SK-N-SH (cell line): ENCODE results near the gene EEFSEC. TPM values are rescaled to one million over a fixed set of nuclear protein-coding genes. Genes with fewer than 3 reads are reported as not detected.

Experiments
- CTCF ChIA-PET: fragments of 300-600, 350-600 bp; formaldehyde crosslinking; extraction: SDS; loops from one replicate; lab custom pipeline; 2021; lab: Yijun Ruan, JAX
- POLR2A ChIA-PET: fragments of 350-600 bp; sonication (Branson Sonifier 250); formaldehyde crosslinking; extraction: SDS; loops from one replicate; lab custom pipeline; 2020; ENCODE audit warnings: antibody characterized with exemption, inconsistent platforms; lab: Yijun Ruan, JAX
- DNase-seq: peaks from one replicate; pipeline ENCODE4 v3.0.0; 2012
- H2AFZ ChIP-seq: fragments of 200-600 bp; sonication (generic); 2 replicates; pipeline ENCODE4 v1.8.1; 2016; ENCODE audit warnings: antibody characterized with exemption, mild to moderate bottlenecking, low read depth
- H3F3A ChIP-seq: fragments of 200-600 bp; sonication (generic); replicated peaks from 2 replicates; pipeline ENCODE3; 2016; ENCODE audit warnings: antibody characterized with exemption, mild to moderate bottlenecking; ENCODE audit not compliant: insufficient read depth
- H3K27ac ChIP-seq, 2 experiments: fragments of 200-500 bp in 1 of 2; fragments of 200-600 bp in 1 of 2; sonication (Bioruptor generic) in 1 of 2; sonication (generic), shearing (Covaris generic) in 1 of 2; 2 replicates each; pipeline versions ENCODE4 v1.5.1 to v1.6.1; 2014 to 2016; ENCODE audit warnings: low read depth in 2 of 2, inconsistent platforms in 1 of 2, low read length in 1 of 2, mild to moderate bottlenecking in 1 of 2, mixed read lengths in 1 of 2
- H3K27me3 ChIP-seq: fragments of 200-600 bp; sonication (generic), shearing (Covaris generic); 2 replicates; pipeline ENCODE4 v1.6.1; 2016; ENCODE audit warnings: mixed run types; ENCODE audit not compliant: insufficient read depth
- H3K36me3 ChIP-seq, 2 experiments: fragments of 200-500 bp in 1 of 2; fragments of 200-600 bp in 1 of 2; sonication (Bioruptor generic) in 1 of 2; sonication (generic) in 1 of 2; replicated peaks in 1 of 2; 2 replicates each; pipeline versions ENCODE3 to v1.5.1; 2014 to 2016; ENCODE audit warnings: low read length in 1 of 2, mild to moderate bottlenecking in 1 of 2; ENCODE audit not compliant: insufficient read depth in 2 of 2, control insufficient read depth in 1 of 2
- H3K4me1 ChIP-seq, 2 experiments: fragments of 200-500 bp in 1 of 2; fragments of 200-600 bp in 1 of 2; sonication (Bioruptor generic) in 1 of 2; sonication (generic), shearing (Covaris generic) in 1 of 2; 2 replicates each; pipeline versions ENCODE4 v1.5.1 to v1.6.1; 2014 to 2016; ENCODE audit warnings: low read depth in 1 of 2, low read length in 1 of 2, mixed run types in 1 of 2; ENCODE audit not compliant: insufficient read depth in 2 of 2, control insufficient read depth in 1 of 2
- H3K4me2 ChIP-seq: fragments of 200-600 bp; sonication (generic), shearing (Covaris generic); 2 replicates; pipeline ENCODE4 v1.6.1; 2017; ENCODE audit warnings: mixed run types
- H3K4me3 ChIP-seq, 2 experiments: fragments of 200-500 bp in 1 of 2; fragments of 200-600 bp in 1 of 2; sonication (Bioruptor generic) in 1 of 2; sonication (generic), shearing (Covaris generic) in 1 of 2; 2 replicates each; pipeline versions ENCODE4 v1.5.1 to v1.8.1; 2014 to 2016; ENCODE audit warnings: low read depth in 2 of 2, inconsistent platforms in 1 of 2, low read length in 1 of 2, mild to moderate bottlenecking in 1 of 2, mixed read lengths in 1 of 2, moderate library complexity in 1 of 2
- H3K79me2 ChIP-seq: fragments of 200-600 bp; sonication (generic); 2 replicates; pipeline ENCODE4 v1.8.1; 2017; ENCODE audit warnings: mild to moderate bottlenecking; ENCODE audit not compliant: insufficient read depth
- H3K9ac ChIP-seq: fragments of 200-600 bp; sonication (generic); 2 replicates; pipeline ENCODE4 v1.6.1; 2017; ENCODE audit warnings: mixed run types
- H3K9me2 ChIP-seq: fragments of 200-600 bp; sonication (generic); 2 replicates; pipeline ENCODE4 v1.6.1; 2017; ENCODE audit warnings: mixed run types
- H3K9me3 ChIP-seq: fragments of 200-600 bp; sonication (generic); 2 replicates; pipeline ENCODE4 v1.6.1; 2017; ENCODE audit warnings: mixed run types, mild to moderate bottlenecking, moderate library complexity
- H4K20me1 ChIP-seq: fragments of 200-600 bp; sonication (generic); 2 replicates; pipeline ENCODE4 v1.6.1; 2017; ENCODE audit warnings: mild to moderate bottlenecking, mixed run types; ENCODE audit not compliant: insufficient read depth
- FOXJ3 ChIP-seq: sonication (generic); formaldehyde crosslinking; IDR thresholded peaks from 2 replicates; pipeline ENCODE4 v1.5.1; 2020; ENCODE audit warnings: mild to moderate bottlenecking, missing genetic modification reagents
- FOXM1 ChIP-seq: IDR thresholded peaks from 2 replicates; pipeline ENCODE4 v1.4.0; 2012; ENCODE audit warnings: low read depth, mild to moderate bottlenecking
- GABPA ChIP-seq: IDR thresholded peaks from 2 replicates; pipeline ENCODE4 v1.4.0; 2012; ENCODE audit warnings: low read depth, mild to moderate bottlenecking
- MXI1 ChIP-seq: IDR thresholded peaks from 2 replicates; pipeline ENCODE4 v1.6.1; 2012; ENCODE audit warnings: mild to moderate bottlenecking, low read depth, low read length, improper control_type of control experiment
- NRF1 ChIP-seq: IDR thresholded peaks from 2 replicates; pipeline ENCODE4 v1.6.1; 2012; ENCODE audit warnings: low read depth, mild to moderate bottlenecking, low read length
- RFX5 ChIP-seq: IDR thresholded peaks from 2 replicates; pipeline ENCODE4 v1.6.1; 2012; ENCODE audit warnings: mild to moderate bottlenecking, improper control_type of control experiment, low read length
- SIN3A ChIP-seq: IDR thresholded peaks from 2 replicates; pipeline ENCODE4 v1.6.1; 2012; ENCODE audit warnings: low read depth, mild to moderate bottlenecking, low read length, moderate library complexity, borderline replicate concordance
- TCF12 ChIP-seq: IDR thresholded peaks from 2 replicates; pipeline ENCODE4 v1.4.0; 2012
- WGBS: methylation state at CpG from one replicate; pipeline ENCODE4 v1.1.6; 2017; ENCODE audit warnings: low lambda C conversion rate; 5-methylcytosine and 5-hydroxymethylcytosine counted together
- polyA plus RNA-seq, 3 experiments: library from polyadenylated mRNA; depleted of rRNA; stranded (reverse); fragments of >200 nt; gene quantifications; 2 replicates each; pipeline ENCODE4 v1.2.3, GENCODE V29; 2012
- TF ChIP-seq, protein P1 (sequence below): IDR thresholded peaks from 2 replicates; pipeline ENCODE4 v1.4.0; 2012; ENCODE audit warnings: low read depth, borderline replicate concordance
- TF ChIP-seq, protein P2 (sequence below): fragments of 150-350 bp; IDR thresholded peaks from 2 replicates; pipeline ENCODE4 v1.6.1; 2017; ENCODE audit warnings: antibody characterized with exemption, low read length, low read depth, borderline replicate concordance
- TF ChIP-seq, protein P3 (sequence below): fragments of 150-350 bp; IDR thresholded peaks from 2 replicates; pipeline ENCODE4 v1.6.1; 2016; ENCODE audit warnings: mild to moderate bottlenecking, low read depth, low read length
- TF ChIP-seq, protein P4 (sequence below): IDR thresholded peaks from 2 replicates; pipeline ENCODE4; 2012

The EEFSEC gene
- polyA plus RNA-seq, 1 of the 3 experiments (the other 2 are of a cell fraction): 12.4 TPM

DNA sequence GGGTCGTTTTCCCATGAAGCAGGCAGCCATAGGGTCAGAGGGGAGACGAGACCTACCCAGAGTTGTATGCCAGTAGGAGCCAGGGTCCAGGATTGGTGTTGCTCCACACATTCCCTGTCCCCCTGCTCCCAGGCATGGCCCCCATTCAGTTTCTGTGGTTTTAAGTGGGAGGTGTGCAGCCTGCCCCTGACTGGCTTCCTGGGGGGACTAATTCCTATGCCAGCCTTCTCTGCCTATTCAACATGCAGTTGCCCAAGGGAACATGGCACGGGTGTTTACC lies 126.3 kb downstream of the EEFSEC start:
- H2AFZ ChIP-seq: no peak overlapping the region

DNA sequence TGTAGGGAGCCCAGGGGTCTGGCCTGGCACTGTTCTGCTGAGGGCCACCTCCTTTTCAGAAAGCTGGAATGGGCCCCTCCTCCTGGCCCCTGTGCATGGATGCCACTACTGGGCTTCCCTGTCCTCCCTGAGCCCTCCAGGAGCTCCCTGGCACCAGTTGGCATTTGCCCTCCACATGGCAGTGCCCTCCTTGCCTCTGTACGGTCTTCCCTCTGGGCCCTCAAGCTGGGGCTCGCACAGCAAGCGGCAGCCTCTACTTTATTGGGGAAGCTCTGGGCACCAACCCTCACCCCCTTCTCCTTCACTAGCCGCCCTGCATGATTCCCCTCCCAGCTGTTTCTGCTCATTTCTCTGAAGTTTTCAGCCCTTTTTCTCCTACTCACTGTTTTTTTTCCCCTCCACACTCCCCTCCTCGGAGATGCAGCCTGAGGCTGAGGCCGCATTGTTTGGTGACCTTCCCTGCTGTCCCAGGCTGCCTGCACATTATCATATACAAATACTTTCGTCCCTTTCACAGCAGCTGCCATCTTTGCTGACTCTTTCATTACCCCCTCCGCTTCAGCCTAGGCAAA lies 127.3 kb downstream of the EEFSEC start:
- POLR2A ChIA-PET: no interaction called here

More for the DNA sequence above, 126.3 kb downstream of the EEFSEC start:
- Histone ChIP-seq H3K27me3 (no peaks in the 10 kb centered on the region), H3K9ac (no peak overlapping the region), H3K4me2 (peak overlapping the region; percentile 75), H3K79me2 (no peaks in the 10 kb centered on the region), H3K9me2 (no peaks in the 10 kb centered on the region), H3F3A (peaks cover 8% of the 10 kb centered on the region), H4K20me1 (no peaks in the 10 kb centered on the region), H3K36me3 (no peaks in the 10 kb centered on the region), H3K4me3 (no peak overlapping the region), H3K27ac (peak overlapping the region; percentile 62 to 100), H3K9me3 (no peaks in the 10 kb centered on the region), H3K4me1 (peaks cover 42 to 95% of the 10 kb centered on the region in 2 experiments)
- no peak for TF ChIP-seq RFX5
- TF ChIP-seq SIN3A: no peak
- 0 out of 2 replicates have a peak, but pooled peaks have one; percentile 35 for TF ChIP-seq MXI1
- TF ChIP-seq, protein P1, sequence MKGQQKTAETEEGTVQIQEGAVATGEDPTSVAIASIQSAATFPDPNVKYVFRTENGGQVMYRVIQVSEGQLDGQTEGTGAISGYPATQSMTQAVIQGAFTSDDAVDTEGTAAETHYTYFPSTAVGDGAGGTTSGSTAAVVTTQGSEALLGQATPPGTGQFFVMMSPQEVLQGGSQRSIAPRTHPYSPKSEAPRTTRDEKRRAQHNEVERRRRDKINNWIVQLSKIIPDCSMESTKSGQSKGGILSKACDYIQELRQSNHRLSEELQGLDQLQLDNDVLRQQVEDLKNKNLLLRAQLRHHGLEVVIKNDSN: no peak
- DNase-seq: no peak
- WGBS: 80% methylated on average over 1 of the region's 3 CpGs
- POLR2A ChIA-PET: interaction anchor here (0.9 to 2.4 kb wide), 9 partner anchors 10 to 218 kb away, joined by 3 to 38 read pairs (median 5); no protein-coding TSS in a partner anchor
- CTCF ChIA-PET: interaction anchor here (0.7 to 2.6 kb wide), 20 partner anchors 10 to 218 kb away, joined by 3 to 12 read pairs (median 6); no protein-coding TSS in a partner anchor

More for the DNA sequence above, 127.3 kb downstream of the EEFSEC start:
- peaks cover 8% of the 10 kb centered on the region for H3F3A ChIP-seq
- H3K9me2 ChIP-seq: no peaks in the 10 kb centered on the region
- no peaks in the 10 kb centered on the region for H3K9me3 ChIP-seq
- H3K79me2 ChIP-seq: no peaks in the 10 kb centered on the region
- no peak for DNase-seq
- H3K4me3 ChIP-seq: no peak overlapping the region
- no peak overlapping the region for H2AFZ ChIP-seq
- 89% methylated on average over 8 of the region's 8 CpGs for WGBS
- H3K9ac ChIP-seq: no peak overlapping the region
- CTCF ChIA-PET: interaction anchor here (0.7 to 2.0 kb wide), 10 partner anchors 10 to 129 kb away, joined by 3 to 8 read pairs (median 3); no protein-coding TSS in a partner anchor
- no peaks in the 10 kb centered on the region for H3K27me3 ChIP-seq
- peak overlapping the region in 1 of 2 experiments; percentile 100; a peak in 2 of 4 replicates for H3K27ac ChIP-seq
- TF ChIP-seq, protein P2, sequence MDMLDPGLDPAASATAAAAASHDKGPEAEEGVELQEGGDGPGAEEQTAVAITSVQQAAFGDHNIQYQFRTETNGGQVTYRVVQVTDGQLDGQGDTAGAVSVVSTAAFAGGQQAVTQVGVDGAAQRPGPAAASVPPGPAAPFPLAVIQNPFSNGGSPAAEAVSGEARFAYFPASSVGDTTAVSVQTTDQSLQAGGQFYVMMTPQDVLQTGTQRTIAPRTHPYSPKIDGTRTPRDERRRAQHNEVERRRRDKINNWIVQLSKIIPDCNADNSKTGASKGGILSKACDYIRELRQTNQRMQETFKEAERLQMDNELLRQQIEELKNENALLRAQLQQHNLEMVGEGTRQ: no peak
- TF ChIP-seq GABPA: no peak
- TF ChIP-seq, protein P3, sequence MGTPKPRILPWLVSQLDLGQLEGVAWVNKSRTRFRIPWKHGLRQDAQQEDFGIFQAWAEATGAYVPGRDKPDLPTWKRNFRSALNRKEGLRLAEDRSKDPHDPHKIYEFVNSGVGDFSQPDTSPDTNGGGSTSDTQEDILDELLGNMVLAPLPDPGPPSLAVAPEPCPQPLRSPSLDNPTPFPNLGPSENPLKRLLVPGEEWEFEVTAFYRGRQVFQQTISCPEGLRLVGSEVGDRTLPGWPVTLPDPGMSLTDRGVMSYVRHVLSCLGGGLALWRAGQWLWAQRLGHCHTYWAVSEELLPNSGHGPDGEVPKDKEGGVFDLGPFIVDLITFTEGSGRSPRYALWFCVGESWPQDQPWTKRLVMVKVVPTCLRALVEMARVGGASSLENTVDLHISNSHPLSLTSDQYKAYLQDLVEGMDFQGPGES: no peak
- TF ChIP-seq FOXJ3 (CRISPR knock-in tag): no peak
- TF ChIP-seq RFX5: no peak
- TF ChIP-seq FOXM1: no peak
- TF ChIP-seq, protein P4, sequence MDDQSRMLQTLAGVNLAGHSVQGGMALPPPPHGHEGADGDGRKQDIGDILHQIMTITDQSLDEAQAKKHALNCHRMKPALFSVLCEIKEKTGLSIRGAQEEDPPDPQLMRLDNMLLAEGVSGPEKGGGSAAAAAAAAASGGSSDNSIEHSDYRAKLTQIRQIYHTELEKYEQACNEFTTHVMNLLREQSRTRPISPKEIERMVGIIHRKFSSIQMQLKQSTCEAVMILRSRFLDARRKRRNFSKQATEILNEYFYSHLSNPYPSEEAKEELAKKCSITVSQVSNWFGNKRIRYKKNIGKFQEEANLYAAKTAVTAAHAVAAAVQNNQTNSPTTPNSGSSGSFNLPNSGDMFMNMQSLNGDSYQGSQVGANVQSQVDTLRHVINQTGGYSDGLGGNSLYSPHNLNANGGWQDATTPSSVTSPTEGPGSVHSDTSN: no peak
- TF ChIP-seq TCF12: no peak
- no peak for TF ChIP-seq NRF1
- H3K4me2 ChIP-seq: no peak overlapping the region
- no peaks in the 10 kb centered on the region for H4K20me1 ChIP-seq
- peaks cover 35 to 95% of the 10 kb centered on the region in 2 experiments for H3K4me1 ChIP-seq
- no peaks in the 10 kb centered on the region for H3K36me3 ChIP-seq
